BE2C (cell line): ENCODE results near the gene SZT2.

Source experiments
- DNase-seq: peaks from one replicate; pipeline ENCODE4 v3.0.0-alpha.2; 2020
- H3K27me3 ChIP-seq: fragments of 250-450 bp; sonication (Bioruptor Pico); 2 replicates; pipeline ENCODE4 v1.5.1; 2020; ENCODE audit warnings: mild to moderate bottlenecking
- H3K36me3 ChIP-seq: fragments of 250-450 bp; sonication (Bioruptor Pico); 2 replicates; pipeline ENCODE4 v1.5.1; 2020; ENCODE audit warnings: mild to moderate bottlenecking
- H3K4me1 ChIP-seq: fragments of 250-450 bp; sonication (Bioruptor Pico); 2 replicates; pipeline ENCODE4 v1.5.1; 2020
- H3K4me3 ChIP-seq: 2 replicates; pipeline ENCODE4 v1.5.1; 2011; ENCODE audit warnings: low read depth, low read length
- H3K9me3 ChIP-seq: fragments of 250-450 bp; sonication (Bioruptor Pico); 2 replicates; pipeline ENCODE4 v1.5.1; 2020
- CTCF ChIP-seq: IDR thresholded peaks from 2 replicates; pipeline ENCODE4 v1.5.1; 2012; ENCODE audit warnings: mild to moderate bottlenecking, low read depth, low read length

Gene SZT2

DNA sequence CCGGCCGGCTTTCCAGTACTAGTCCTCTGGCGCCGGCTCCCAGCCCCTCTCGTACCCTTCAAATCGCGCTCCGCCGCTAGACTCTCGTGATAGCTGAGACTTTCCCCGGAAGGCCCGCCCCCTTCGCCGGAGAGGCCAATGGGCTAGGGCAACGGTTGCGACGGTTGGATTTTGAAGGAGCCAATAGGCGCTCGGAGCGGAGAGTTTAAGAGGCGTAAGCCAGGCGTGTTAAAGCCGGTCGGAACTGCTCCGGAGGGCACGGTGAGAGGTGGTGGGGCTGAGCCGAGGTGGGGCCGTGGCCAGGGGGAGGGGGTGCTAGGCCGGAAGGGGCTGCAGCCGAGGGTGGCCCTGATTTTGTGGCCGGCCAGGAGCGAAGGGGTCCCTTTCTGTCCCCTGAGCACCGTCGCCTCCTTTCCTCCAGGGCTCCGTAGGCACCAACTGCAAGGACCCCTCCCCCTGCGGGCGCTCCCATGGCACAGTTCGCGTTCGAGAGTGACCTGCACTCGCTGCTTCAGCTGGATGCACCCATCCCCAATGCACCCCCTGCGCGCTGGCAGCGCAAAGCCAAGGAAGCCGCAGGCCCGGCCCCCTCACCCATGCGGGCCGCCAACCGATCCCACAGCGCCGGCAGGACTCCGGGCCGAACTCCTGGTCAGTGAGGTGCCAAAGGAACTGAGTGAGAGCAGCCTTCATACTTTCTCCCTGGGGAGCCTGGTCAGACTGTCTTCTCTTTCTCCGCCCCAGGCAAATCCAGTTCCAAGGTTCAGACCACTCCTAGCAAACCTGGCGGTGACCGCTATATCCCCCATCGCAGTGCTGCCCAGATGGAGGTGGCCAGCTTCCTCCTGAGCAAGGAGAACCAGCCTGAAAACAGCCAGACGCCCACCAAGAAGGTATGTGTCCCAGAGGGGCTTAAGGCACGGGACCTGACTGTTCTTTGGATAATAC, 30.7 kb upstream of the SZT2 start, which contains the start of gene CDC20:
CDC20 (plus strand) TSS at position 236 of the 948 bp plus-strand sequence; CDS start at position 471, 235 bp downstream.
- no peaks in the 10 kb centered on the region for H3K4me1 ChIP-seq
- H3K36me3 ChIP-seq: peaks cover 27% of the 10 kb centered on the region
- TF ChIP-seq CTCF: no peak
- peak; percentile 94 for DNase-seq
- no peaks in the 10 kb centered on the region for H3K9me3 ChIP-seq
- H3K27me3 ChIP-seq: no peaks in the 10 kb centered on the region
- H3K4me3 ChIP-seq: peak within 1 kb of the TSS; percentile 76

GRCh38 chr1:43359696-43360095, 30.0 kb upstream of the SZT2 start:
- Histone ChIP-seq H3K27me3 (no peaks in the 10 kb centered on the region), H3K36me3 (peaks cover 27% of the 10 kb centered on the region), H3K4me3 (peak overlapping the region; percentile 73), H3K4me1 (no peaks in the 10 kb centered on the region), H3K9me3 (no peaks in the 10 kb centered on the region)
- TF ChIP-seq CTCF: no peak
- DNase-seq: no peak

DNA sequence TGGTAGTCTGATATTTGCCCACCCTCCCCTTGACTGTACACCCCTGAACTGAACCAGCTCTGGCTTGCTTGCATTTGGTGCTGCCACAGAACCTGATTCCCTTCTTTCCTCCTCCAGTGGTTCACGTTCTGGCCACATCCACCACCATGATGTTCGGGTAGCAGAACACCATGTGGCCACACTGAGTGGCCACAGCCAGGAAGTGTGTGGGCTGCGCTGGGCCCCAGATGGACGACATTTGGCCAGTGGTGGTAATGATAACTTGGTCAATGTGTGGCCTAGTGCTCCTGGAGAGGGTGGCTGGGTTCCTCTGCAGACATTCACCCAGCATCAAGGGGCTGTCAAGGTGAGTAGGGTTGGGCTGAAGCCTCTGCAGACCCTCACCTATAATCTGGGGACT, 29.1 kb upstream of the SZT2 start:
- Histone ChIP-seq H3K4me1 (no peaks in the 10 kb centered on the region), H3K9me3 (no peaks in the 10 kb centered on the region), H3K4me3 (peak overlapping the region; percentile 73), H3K27me3 (no peaks in the 10 kb centered on the region), H3K36me3 (peaks cover 27% of the 10 kb centered on the region)
- DNase-seq: no peak
- TF ChIP-seq CTCF: no peak

DNA sequence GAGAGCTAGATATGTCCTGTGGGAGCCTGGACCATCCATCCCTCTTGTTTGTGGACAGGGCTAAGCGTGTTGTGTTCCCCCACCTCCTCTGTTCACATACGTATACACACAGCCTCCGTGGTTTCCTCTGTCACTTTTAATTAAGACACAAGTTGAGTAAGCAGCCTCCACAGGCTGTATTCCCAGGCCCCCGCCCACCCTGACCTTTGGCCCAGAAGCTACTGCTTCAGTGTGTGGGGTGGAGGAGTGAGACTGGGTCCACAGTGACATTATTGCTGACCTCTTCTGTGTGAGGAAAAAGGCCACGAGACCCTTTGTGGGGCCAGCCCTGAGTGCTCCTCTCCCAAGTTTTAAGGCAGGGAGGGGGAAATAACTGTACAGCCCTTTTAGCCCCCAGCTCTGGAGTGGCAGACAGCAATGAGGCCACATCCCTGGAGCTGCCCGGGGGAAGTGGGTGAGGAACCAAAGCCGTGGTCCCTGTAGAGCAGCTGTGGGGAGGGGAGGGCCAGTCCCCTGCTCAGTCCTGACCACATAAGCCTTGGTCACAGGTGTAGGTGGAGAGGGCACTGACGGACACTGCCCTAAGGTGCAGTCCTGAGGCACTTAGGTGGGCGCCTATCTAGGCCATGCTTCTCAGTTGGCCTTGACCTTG, 26.3 kb upstream of the SZT2 start:
- Histone ChIP-seq H3K4me1 (no peaks in the 10 kb centered on the region), H3K36me3 (peaks cover 27% of the 10 kb centered on the region), H3K9me3 (no peaks in the 10 kb centered on the region), H3K4me3 (no peak overlapping the region), H3K27me3 (no peaks in the 10 kb centered on the region)
- no peak for TF ChIP-seq CTCF
- DNase-seq: no peak

DNA sequence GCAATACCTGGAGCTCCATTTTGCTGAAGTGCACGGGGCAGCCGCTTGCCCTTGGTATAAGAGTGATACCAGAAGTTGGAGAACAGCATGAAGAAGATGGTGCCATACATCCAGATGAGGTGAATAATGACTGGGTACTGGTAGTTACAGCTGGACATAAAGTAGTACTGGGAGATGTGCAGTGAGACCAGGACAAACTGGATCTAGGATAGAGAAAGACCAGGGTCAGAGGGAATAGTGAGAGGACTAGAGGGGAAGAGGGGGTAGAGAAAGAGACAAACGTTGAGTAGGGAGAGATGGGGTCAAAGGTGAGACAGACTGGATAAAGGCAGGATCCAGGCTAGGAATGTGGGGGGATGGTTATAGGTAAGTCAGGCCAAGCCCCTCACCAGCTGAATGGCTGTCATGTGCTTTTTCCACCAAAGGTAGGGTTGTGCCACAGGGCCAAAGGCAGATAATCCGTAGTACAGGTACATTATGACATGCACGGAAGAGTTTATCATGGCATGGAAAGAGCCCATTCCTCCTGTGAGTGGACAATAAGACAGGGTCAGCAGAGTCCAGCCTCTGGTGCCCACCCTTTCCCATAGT, 25.7 kb upstream of the SZT2 start:
- peaks cover 27% of the 10 kb centered on the region for H3K36me3 ChIP-seq
- H3K4me1 ChIP-seq: no peaks in the 10 kb centered on the region
- no peak overlapping the region for H3K4me3 ChIP-seq
- TF ChIP-seq CTCF: no peak
- no peaks in the 10 kb centered on the region for H3K27me3 ChIP-seq
- DNase-seq: no peak
- H3K9me3 ChIP-seq: no peaks in the 10 kb centered on the region
